Smooth muscle cell of the brain vasculature (primary cell): ENCODE data around the gene NDOR1.
A peak's percentile ranks its signal among the peaks of the same experiment; 100 is the strongest.

Experiments used
- DNase-seq: peaks from one replicate; pipeline ENCODE4 v3.0.0-alpha.2; 2012; ENCODE audit warnings: low read depth, low spot score

Gene NDOR1

DNA sequence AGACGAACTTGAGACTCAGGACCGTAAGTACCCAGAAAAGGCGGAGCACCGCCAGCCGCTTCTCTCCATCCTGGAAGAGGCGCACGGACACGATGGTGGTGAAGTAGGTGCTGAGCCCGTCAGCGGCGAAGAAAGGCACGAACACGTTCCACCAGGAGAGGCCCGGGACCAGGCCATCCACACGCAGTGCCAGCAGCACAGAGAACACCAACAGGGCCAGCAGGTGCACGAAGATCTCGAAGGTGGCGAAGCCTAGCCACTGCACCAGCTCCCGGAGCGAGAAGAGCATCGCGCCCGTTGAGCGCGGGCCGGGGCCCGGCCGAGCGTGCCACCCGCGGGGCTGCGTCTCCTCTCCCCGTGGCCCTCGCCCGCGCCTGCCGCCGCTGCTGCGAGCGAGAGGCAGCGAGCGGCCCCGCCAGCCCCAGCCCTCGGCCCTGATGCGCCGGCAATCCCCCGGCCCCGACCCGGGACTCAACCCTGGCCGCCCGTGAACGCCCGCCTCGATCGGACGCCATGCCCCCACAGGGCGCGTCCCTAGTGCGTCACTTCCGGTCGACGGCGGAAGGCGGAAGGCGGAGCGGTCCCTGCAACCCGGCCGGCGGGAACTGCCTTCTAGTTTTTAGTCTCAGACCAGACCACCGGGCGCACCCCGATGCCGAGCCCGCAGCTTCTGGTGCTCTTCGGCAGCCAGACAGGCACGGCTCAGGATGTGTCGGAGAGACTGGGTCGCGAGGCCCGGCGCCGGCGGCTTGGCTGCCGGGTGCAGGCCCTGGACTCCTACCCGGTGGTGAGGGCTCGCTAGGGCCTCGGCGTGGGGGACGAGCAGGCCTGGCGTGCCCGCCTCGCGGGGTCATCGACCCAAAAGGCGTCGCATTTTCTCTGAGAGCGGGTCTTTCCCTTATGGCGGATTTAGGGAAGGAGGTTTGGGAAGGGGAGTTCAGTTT is at the start of gene NDOR1, which contains the start of gene TMEM203:
TSS of gene NDOR1 (plus strand) at position 575 of the 944 bp plus-strand sequence. CDS start at position 653, 78 bp downstream.
TSS of gene TMEM203 (minus strand) at position 523 of the 944 bp plus-strand sequence. CDS start at position 289, 234 bp downstream.
- peak; percentile 58 for DNase-seq

DNA sequence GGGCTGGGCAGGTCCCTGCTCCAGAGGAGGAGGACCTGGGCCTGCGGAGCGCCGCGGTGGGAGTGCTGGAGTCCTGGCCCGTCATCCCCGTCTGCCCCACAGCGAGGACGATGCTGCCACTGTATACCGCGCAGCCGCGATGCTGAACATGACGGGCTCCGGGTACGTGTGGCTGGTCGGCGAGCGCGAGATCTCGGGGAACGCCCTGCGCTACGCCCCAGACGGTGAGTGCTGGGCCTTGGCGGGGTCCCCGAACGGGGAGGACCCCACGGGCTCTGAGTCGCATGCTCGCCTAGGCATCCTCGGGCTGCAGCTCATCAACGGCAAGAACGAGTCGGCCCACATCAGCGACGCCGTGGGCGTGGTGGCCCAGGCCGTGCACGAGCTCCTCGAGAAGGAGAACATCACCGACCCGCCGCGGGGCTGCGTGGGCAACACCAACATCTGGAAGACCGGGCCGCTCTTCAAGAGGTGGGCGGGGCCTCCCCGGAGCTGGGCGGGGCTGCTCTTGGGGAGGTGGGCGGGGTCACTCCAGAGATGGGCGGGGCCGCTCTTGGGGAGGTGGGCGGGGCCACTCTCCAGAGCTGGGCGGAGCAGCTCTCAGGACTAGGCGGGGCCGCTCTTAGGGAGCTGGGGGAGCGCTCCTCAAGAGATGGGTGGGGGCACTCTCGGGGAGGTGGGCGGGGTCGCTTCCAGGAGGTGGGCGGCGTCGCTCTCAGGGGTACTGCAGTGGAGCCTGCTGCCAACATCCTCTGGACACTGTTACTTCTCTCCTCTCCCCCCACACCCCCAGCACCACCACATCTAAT is 48.7 kb upstream of the NDOR1 start:
- DNase-seq: no peak

DNA sequence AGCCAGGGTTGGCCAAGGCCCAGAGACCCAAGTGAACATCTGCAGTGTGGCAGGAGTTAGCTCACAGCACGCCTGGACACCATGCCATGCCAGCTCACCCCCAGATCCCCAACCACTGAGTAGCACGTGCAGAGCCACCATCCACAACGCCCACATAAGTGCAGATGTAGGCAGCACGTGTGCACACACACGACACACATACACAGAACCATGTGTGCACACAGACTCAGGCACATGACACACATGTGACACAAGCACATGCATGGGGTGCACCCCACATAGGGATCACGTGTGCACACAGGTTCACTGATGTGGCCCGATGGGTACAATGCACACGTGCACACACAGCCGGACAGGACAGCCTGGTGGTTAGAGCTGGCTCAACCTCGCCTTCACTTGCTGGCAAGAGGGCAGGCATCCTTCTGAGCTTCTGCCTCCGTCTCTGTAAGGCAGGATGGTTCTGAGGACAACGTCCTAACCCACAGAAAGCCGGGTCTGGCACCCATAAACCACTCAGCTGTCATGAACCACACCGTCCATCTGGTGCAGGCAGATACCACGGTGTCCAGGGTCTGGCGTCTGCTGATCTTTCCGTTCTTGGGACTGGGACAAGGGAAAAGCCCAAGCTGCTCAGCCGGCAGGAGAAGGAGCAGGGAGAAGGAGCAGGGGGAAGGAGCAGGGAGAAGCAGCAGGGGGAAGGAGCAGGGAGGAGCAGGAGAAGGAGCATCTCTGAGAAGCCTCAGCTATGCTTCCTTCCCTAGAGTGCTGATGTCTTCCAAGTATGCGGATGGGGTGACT is 47.7 kb upstream of the NDOR1 start:
- DNase-seq: no peak

DNA sequence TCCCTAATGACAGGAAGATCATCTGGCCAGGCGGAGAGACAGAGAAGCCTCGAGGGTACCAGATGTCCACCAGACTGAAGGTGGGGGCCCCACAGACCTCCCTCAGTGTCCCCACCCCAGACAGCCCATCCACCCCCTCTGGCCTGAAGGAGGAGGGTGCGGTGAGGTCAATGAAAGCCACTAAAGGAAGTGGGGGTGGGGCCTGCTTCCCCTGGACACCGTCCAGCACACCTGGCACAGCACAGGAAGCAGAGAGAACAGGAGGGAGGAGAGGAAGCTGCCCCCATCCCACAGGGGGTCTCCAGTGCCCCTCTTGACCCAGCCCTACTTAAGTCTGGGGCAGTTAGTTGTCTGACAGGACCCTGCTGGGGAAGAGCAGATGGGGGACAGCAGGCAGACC is 46.9 kb upstream of the NDOR1 start:
- no peak for DNase-seq

DNA sequence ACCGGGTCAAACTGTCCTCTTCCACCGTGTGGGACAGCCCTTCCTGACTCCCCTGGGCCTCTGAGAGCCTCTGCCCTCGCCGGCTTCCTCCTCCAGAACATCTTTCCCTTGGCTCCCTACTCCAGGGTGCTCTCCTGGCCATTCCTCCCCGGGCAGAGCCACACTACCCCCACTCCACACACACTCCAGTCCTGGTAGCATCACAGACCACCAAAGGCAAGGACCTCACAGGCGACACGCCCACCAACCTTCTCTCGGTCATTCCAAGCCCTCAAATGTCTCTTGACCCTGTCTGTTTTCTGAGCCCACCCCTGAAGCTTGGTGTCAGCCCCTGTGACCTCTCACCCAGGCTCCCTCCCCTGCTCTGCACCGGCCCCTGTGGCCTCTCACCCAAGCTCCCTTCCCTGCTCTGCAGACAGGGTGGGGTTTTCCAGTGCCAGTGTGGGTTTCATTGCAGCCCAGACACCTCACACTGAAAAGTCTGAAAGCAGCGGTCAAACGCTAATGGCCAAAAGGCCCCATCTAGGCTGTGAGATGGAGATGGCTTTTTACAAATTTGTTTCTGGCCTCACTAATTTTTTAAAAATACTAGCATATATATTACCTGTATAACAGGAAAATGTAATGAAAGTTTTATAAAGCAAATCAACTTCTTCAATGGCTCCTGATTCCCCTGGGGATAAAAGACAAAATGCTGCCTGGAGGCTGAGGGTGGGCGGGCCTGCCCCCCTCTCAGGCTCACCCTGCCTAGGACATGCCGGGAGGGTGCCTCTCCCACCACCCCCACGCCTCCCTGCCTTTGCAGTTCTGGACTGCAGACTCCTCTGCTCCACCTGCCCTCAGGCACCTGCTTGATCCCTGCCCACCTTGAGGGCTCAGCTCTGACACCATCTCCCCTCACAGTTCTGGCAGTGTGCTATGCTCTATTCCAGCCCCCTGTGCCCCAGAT is 46.1 kb upstream of the NDOR1 start:
- DNase-seq: no peak

DNA sequence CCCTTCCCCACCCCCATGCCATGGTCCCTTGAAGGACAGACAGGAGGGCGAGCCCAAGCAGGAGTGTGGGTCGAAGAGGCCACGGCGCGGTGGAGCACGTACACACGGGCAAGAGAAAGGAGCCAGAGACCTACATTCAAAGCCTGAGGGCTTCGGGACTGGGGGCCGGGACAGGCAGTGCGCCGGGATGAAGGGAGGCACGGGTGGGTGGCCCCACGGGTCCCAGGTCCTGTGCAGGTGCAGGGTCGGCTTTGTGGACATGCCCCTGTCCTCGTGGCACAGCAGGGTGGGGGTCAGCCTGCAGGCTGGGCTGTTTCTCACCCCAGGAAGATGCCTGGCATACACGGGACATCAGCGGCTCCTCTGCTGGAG is 45.5 kb upstream of the NDOR1 start:
- no peak for DNase-seq

DNA sequence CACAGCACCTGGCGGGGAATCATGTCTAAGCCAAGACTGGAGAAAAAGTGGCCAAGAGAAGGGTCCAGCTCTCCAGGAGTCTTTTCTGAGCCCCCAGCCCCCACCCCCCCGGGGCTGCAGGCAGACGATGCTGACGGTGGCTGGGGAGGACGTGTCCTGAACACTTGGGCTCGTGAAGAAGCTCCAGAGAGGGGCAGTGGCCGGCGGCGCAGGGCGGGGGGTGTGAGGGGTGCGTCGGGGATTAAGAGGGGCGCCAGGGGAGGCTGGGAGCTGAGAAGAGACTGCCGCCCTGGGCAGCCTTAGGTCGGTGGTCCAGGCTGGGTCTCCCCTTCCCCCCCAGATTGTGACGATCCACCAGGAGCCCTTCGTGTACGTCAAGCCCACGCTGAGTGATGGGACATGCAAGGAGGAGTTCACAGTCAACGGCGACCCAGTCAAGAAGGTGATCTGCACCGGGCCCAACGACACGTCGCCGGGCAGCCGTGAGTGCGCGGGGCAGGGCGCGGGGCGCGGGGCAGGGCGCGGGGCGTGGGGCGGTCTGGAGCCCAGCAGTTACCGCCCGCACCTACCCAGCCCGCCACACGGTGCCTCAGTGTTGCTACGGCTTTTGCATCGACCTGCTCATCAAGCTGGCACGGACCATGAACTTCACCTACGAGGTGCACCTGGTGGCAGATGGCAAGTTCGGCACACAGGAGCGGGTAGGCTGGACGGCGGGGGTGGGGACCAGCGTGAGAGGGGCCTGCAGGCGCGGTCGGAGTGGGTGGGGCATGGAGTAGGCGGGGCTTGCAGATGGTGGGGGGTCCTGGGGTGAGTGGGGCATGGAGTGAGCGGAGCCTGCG is 44.6 kb upstream of the NDOR1 start:
- no peak for DNase-seq

DNA sequence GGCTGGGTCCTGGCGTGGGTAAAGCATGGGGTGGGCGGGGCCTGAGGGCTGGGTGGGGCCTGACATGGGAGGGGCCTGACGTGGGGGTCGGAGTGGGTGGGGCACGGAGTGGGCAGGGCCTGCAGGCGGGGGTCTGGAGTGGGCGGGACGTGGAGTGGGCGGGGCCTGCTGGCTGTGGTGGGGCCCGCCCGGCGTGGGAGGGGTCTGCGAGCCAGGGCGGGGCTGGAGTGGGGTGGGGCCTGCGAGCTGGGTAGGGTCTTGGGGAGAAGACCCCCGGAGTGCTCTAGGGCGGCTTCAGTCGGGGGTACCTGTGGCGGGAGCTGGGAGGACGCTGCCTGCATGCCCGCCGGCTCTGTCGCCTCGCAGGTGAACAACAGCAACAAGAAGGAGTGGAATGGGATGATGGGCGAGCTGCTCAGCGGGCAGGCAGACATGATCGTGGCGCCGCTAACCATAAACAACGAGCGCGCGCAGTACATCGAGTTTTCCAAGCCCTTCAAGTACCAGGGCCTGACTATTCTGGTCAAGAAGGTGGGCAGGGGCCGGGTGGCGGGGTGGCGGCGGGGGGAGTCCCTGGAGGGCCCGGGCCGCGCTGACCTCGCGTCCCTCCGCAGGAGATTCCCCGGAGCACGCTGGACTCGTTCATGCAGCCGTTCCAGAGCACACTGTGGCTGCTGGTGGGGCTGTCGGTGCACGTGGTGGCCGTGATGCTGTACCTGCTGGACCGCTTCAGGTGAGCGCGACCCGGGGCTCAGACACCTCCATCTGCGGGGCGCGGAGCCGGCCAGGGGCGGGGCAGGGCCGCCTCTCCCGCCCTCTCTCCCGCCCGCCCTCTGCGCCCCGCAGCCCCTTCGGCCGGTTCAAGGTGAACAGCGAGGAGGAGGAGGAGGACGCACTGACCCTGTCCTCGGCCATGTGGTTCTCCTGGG is 43.7 kb upstream of the NDOR1 start:
- no peak for DNase-seq

DNA sequence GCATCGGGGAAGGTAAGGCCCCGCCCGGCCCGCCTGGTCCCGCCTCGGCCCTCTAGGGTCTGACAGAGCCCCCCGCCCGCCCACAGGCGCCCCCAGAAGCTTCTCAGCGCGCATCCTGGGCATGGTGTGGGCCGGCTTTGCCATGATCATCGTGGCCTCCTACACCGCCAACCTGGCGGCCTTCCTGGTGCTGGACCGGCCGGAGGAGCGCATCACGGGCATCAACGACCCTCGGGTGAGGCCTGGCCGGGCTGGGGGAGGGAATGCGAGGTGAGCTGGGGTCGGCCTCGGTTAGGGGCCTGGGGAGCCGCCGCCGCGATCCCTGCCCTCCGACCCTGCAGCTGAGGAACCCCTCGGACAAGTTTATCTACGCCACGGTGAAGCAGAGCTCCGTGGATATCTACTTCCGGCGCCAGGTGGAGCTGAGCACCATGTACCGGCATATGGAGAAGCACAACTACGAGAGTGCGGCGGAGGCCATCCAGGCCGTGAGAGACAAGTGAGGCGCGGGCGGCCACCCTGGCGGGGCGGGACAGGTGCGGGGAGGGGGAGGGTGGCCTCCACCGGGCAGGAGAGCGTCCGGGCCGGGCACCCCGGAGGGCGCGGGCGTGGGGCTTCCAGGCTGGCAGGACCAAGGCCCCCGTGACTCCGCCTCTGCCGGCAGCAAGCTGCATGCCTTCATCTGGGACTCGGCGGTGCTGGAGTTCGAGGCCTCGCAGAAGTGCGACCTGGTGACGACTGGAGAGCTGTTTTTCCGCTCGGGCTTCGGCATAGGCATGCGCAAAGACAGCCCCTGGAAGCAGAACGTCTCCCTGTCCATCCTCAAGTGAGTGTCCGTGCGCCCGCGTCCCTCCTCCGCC is 42.8 kb upstream of the NDOR1 start:
- no peak for DNase-seq

DNA sequence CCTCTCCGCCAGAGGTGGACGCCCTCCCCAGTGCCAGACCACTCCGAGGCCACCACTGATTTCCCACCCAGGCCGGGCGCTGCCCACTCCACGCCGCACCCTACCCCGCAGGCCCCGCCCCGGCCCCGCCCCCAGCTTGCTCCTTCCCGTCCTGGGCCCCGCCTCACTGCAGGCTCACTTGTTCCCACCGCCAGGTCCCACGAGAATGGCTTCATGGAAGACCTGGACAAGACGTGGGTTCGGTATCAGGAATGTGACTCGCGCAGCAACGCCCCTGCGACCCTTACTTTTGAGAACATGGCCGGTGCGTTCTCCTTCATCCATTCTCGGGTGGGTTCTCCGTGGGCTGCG is 42.2 kb upstream of the NDOR1 start:
- DNase-seq: no peak

DNA sequence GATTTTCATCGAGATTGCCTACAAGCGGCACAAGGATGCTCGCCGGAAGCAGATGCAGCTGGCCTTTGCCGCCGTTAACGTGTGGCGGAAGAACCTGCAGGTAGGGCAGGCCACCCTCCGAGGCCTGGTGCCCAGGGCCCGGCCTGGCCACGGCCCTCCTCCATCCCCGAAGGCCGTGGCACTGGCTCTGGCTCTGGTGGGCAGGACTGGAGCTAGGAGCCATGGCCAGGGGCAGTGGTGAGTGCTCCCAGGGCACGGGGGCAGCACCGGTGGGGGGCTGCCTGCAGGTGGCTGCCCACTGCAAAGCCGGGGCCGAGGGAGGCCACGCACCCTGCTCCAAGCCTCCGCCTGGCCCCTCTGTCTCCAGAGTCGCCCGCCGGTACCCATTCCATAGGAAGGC is 41.7 kb upstream of the NDOR1 start:
- DNase-seq: no peak

DNA sequence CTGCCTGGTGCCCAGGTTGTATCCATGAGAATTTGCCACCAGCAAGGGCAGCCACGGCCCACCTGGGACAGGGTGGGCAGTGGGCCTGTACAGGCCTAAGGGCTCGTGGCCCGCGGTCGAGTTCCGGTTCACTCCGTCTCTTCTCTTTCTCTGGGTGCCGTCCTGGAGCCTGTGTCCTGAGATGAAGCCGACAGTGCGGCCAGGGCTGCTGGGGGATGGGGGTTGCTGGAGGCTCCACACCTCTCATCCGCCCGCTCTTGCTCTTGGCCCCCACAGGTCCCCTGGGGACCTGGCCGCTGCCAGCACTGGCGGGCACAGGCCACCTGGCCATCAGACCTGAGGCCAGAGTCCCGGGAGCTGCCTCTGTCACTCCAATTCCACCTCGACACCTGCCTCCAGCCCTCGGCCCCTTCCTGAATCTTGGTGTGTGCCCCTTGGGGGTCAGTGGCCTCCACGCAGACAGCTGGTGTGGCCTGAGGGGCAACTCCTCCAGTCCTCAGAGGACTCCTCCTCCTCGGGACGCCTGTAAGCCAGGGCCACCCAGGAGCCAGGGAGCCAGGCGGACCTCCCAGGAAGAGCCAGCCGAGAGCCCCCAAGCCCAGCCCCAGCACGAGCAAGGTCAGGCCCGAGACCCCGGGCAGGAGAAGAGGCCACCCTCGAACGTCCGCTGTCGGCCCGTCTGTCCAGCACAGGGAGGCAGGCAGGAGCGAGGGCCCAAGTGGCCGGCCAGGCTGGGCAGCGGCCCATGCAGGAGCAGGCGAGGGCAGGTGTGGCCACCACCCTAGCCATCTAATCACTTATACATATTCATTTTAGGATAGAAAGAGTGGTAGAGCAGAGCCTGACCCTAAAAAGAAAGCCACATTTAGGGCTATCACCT is 40.9 kb upstream of the NDOR1 start:
- DNase-seq: no peak

DNA sequence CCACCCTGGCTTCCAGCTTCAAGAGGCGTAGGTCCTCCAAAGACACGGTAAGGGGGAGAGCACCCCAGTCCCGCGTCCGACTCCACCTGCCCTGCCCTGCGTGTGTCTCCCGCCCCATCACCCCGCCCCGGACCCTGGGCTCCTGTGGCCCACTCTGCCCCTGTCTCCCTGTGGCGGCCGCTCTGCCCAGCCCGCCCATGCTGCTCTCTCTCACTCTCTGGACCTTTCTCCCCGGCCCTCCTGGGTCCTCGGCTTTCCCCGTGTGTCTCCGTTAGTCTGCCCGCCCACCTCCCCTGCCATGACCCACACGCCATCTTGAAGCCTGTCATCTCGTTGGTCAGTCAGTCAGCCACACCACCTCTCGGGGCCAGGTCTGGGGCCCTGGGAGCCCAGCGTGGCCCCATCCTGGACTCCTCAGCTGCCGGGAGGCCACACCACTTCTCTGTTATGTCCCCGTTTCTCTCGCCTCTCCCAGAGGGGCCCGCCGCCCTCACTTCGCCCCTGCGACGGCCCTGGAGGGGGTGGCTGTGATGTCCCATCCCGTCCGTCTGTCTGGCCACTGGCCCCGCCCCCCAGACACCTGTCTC is 40.2 kb upstream of the NDOR1 start:
- no peak for DNase-seq

DNA sequence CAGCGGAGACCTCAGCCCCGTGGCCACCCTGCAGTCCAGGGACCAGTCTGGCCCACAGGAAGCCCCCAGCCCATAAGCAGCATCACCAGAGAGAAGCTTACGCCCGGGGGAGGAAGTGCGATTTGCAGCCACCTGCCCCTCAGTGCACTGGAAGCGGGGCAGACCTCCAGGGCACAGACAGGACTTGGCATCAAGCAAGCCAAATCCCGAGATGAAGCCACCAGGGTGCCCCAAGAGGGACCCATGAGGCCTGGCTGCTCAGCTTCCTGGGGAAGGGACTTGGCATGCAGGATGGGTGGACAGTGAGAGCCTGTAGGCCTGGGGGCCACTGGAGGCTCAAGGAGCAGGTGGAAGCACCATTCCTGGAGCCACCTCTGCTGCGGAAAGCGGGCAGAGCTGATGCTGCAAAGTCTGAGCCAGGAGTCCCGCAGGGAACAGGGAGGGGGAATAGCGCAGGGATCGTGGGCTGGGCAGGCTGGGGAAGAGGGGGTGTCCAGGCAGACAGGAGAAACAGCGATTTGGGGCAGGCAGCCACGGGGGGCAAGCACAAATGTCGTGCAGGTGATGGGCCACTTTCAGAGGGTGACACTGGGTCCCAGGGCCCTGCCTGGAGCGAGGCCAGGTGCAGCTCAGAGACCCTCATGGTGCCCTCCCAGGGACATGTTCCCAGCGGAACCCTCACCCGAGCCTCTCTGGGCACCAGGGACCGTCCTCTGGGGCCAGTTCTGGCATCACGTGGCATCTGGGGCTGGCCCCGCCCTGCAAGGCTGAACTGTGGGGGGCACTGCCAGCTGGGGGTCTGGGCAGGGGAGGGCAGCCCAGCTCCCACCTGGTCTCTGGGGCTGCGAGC is 38.9 kb upstream of the NDOR1 start:
- no peak for DNase-seq

DNA sequence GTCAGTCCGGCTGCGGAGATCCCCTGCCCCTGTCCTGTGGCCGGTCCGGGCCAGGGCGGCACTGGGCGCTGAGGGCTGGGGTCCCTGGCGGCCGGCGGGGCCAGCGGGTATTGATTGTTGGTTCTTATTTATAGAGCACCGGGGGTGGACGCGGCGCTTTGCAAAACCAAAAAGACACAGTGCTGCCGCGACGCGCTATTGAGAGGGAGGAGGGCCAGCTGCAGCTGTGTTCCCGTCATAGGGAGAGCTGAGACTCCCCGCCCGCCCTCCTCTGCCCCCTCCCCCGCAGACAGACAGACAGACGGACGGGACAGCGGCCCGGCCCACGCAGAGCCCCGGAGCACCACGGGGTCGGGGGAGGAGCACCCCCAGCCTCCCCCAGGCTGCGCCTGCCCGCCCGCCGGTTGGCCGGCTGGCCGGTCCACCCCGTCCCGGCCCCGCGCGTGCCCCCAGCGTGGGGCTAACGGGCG is 38.2 kb upstream of the NDOR1 start:
- DNase-seq: no peak
